Measurements from ENCODE around the gene ZBTB17.
"Not testable (repeated sequence)": the region's sequence is repeated elsewhere in the genome, so short reads cannot be mapped to it uniquely, and the experiment has no call there.

ZBTB17 gene

DNA sequence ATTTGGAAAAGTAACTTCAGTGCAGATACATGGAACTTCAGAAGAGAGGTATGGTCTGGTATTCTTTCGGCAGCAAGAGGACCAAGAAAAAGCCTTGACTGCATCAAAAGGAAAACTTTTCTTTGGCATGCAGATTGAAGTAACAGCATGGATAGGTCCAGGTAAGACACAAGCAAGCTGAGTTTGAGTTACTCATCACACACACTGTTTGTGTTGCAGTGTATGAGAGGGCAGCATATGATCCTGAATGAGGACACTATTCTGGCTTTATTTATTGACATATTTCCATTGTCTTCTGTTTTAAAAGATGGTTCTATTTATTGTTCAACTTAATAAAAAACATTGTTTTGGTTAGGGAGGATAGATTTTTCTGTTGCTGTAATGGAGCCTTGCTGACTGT is 64.8 kb downstream of the ZBTB17 start:
- no peak overlapping the region for H3K27ac ChIP-seq (ENCODE audit: low read length)
- H3K9ac ChIP-seq (ENCODE audit: low read length in 2 of 2): no peak overlapping the region
- H3K27me3 ChIP-seq (ENCODE audit: control insufficient read depth in 1 of 2, insufficient read depth in 2 of 2, low read length in 2 of 2): no peaks in the 10 kb centered on the region
- H3K9me3 ChIP-seq (ENCODE audit: control insufficient read depth in 2 of 2, low read length in 2 of 2): no peaks in the 10 kb centered on the region
- H3K4me3 ChIP-seq (ENCODE audit: low read length in 2 of 2): no peak overlapping the region
- no peaks in the 10 kb centered on the region for H3K4me1 ChIP-seq (ENCODE audit: control insufficient read depth, insufficient read depth, low read length)
- peaks cover 8% of the 10 kb centered on the region in 2 donors for H3K36me3 ChIP-seq (ENCODE audit: control insufficient read depth in 2 of 2, insufficient read depth in 2 of 2, low read length in 2 of 2)

DNA sequence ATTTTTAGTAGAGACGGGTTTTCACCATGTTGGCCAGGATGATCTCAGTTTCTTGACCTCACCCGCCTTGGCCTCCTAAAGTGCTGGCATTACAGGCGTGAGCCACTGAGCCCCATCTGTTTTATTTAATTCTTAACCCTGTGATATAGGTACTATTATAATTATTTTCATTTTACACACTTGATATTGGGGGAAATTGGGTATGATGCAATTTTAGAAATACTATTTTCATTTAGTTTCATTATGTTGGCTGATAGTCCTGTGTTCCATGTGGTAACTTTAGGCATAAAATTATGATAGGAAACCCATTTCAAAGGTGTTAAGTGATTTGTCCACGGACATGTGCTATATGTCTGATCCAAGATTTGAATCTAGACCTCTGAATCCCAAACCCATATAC is 67.3 kb downstream of the ZBTB17 start:
- no peaks in the 10 kb centered on the region for H3K27me3 ChIP-seq (ENCODE audit: control insufficient read depth in 1 of 2, insufficient read depth in 2 of 2, low read length in 2 of 2)
- no peaks in the 10 kb centered on the region for H3K9me3 ChIP-seq (ENCODE audit: control insufficient read depth in 2 of 2, low read length in 2 of 2)
- H3K4me1 ChIP-seq (ENCODE audit: control insufficient read depth, insufficient read depth, low read length): no peaks in the 10 kb centered on the region
- no peak overlapping the region for H3K27ac ChIP-seq (ENCODE audit: low read length)
- H3K4me3 ChIP-seq (ENCODE audit: low read length in 2 of 2): no peak overlapping the region
- H3K9ac ChIP-seq (ENCODE audit: low read length in 2 of 2): no peak overlapping the region
- peaks cover 7 to 8% of the 10 kb centered on the region in 2 donors for H3K36me3 ChIP-seq (ENCODE audit: control insufficient read depth in 2 of 2, insufficient read depth in 2 of 2, low read length in 2 of 2)

GRCh38 chr1:15902882-15903281 is 73.0 kb downstream of the ZBTB17 start:
- no peaks in the 10 kb centered on the region for H3K36me3 ChIP-seq (ENCODE audit: control insufficient read depth in 2 of 2, insufficient read depth in 2 of 2, low read length in 2 of 2)
- no peak overlapping the region for H3K4me3 ChIP-seq (ENCODE audit: low read length in 2 of 2)
- no peaks in the 10 kb centered on the region for H3K27me3 ChIP-seq (ENCODE audit: control insufficient read depth in 1 of 2, insufficient read depth in 2 of 2, low read length in 2 of 2)
- peaks cover 12% of the 10 kb centered on the region for H3K4me1 ChIP-seq (ENCODE audit: control insufficient read depth, insufficient read depth, low read length)
- H3K9ac ChIP-seq (ENCODE audit: low read length in 2 of 2): no peak overlapping the region
- no peak overlapping the region for H3K27ac ChIP-seq (ENCODE audit: low read length)
- H3K9me3 ChIP-seq (ENCODE audit: control insufficient read depth in 2 of 2, low read length in 2 of 2): no peaks in the 10 kb centered on the region

- Histone ChIP-seq H3K36me3 (ENCODE audit: control insufficient read depth in 2 of 2, insufficient read depth in 2 of 2, low read length in 2 of 2) (no peaks in the 10 kb centered on the region), H3K27me3 (ENCODE audit: control insufficient read depth in 1 of 2, insufficient read depth in 2 of 2, low read length in 2 of 2) (no peaks in the 10 kb centered on the region), H3K9ac (ENCODE audit: low read length in 2 of 2) (no peak overlapping the region), H3K9me3 (ENCODE audit: control insufficient read depth in 2 of 2, low read length in 2 of 2) (no peaks in the 10 kb centered on the region), H3K4me1 (ENCODE audit: control insufficient read depth, insufficient read depth, low read length) (peaks cover 15% of the 10 kb centered on the region), H3K4me3 (ENCODE audit: low read length in 2 of 2) (no peak overlapping the region), H3K27ac (ENCODE audit: low read length) (no peak overlapping the region)
Measured at GRCh38 chr1:15900662-15901279, 75.1 kb downstream of the ZBTB17 start.

DNA sequence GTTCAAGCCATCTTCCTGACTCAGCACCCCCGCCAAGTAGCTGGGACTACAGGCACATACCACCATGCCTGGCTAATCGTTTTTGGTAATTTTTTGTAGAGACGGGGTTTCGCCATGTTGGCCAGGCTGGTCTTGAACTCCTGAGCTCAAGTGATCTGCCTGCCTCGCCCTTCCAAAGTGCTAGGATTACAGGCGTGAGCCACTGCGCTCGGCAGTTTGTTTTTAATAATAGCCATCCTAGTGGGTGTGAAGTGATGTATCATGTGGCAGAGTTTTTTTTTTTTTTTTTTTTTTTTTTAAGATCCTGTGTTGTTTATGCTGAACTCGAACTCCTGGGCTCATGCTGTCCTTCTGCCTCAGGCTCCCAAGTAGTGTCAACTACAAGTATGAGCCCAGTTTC is 76.6 kb downstream of the ZBTB17 start:
- H3K4me1 ChIP-seq (ENCODE audit: control insufficient read depth, insufficient read depth, low read length): peaks cover 17% of the 10 kb centered on the region
- H3K27me3 ChIP-seq (ENCODE audit: control insufficient read depth in 1 of 2, insufficient read depth in 2 of 2, low read length in 2 of 2): no peaks in the 10 kb centered on the region
- H3K9ac ChIP-seq (ENCODE audit: low read length in 2 of 2): no peak overlapping the region
- H3K4me3 ChIP-seq (ENCODE audit: low read length in 2 of 2): no peak overlapping the region
- no peak overlapping the region for H3K27ac ChIP-seq (ENCODE audit: low read length)
- no peaks in the 10 kb centered on the region for H3K36me3 ChIP-seq (ENCODE audit: control insufficient read depth in 2 of 2, insufficient read depth in 2 of 2, low read length in 2 of 2)
- H3K9me3 ChIP-seq (ENCODE audit: control insufficient read depth in 2 of 2, low read length in 2 of 2): no peaks in the 10 kb centered on the region

GRCh38 chr1:15896841-15897610 is 78.9 kb downstream of the ZBTB17 start:
- not testable (repeated sequence) for H3K36me3 ChIP-seq (ENCODE audit: control insufficient read depth in 2 of 2, insufficient read depth in 2 of 2, low read length in 2 of 2); H3K4me3 ChIP-seq (ENCODE audit: low read length in 2 of 2); H3K9ac ChIP-seq (ENCODE audit: low read length in 2 of 2); H3K27me3 ChIP-seq (ENCODE audit: control insufficient read depth in 1 of 2, insufficient read depth in 2 of 2, low read length in 2 of 2); H3K9me3 ChIP-seq (ENCODE audit: control insufficient read depth in 2 of 2, low read length in 2 of 2)
- Histone ChIP-seq H3K4me1 (ENCODE audit: control insufficient read depth, insufficient read depth, low read length) (peaks cover 27% of the 10 kb centered on the region), H3K27ac (ENCODE audit: low read length) (peak overlapping the region; percentile 41)

DNA sequence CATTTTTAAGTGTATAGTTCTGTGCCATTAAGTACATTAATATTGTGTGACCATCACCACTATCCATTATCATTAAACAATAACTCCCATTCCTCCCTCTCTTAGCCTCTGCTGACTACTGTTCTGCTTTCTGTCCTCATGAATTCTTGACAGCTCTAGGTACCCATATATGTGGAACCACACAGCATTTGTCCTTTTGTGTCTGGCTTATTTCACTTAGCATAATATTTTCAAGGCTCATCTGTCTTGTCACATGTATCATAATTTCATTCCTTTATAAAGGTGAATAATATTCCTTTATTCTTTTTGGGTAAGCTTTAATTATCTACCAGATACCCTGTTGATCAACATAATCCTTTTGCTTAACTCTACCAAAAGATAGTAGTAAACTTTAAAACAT is 80.7 kb downstream of the ZBTB17 start:
- Histone ChIP-seq H3K9me3 (ENCODE audit: control insufficient read depth in 2 of 2, low read length in 2 of 2) (no peaks in the 10 kb centered on the region), H3K36me3 (ENCODE audit: control insufficient read depth in 2 of 2, insufficient read depth in 2 of 2, low read length in 2 of 2) (no peaks in the 10 kb centered on the region), H3K4me3 (ENCODE audit: low read length in 2 of 2) (no peak overlapping the region), H3K27ac (ENCODE audit: low read length) (no peak overlapping the region), H3K27me3 (ENCODE audit: control insufficient read depth in 1 of 2, insufficient read depth in 2 of 2, low read length in 2 of 2) (no peaks in the 10 kb centered on the region), H3K9ac (ENCODE audit: low read length in 2 of 2) (no peak overlapping the region), H3K4me1 (ENCODE audit: control insufficient read depth, insufficient read depth, low read length) (peaks cover 24% of the 10 kb centered on the region)

DNA sequence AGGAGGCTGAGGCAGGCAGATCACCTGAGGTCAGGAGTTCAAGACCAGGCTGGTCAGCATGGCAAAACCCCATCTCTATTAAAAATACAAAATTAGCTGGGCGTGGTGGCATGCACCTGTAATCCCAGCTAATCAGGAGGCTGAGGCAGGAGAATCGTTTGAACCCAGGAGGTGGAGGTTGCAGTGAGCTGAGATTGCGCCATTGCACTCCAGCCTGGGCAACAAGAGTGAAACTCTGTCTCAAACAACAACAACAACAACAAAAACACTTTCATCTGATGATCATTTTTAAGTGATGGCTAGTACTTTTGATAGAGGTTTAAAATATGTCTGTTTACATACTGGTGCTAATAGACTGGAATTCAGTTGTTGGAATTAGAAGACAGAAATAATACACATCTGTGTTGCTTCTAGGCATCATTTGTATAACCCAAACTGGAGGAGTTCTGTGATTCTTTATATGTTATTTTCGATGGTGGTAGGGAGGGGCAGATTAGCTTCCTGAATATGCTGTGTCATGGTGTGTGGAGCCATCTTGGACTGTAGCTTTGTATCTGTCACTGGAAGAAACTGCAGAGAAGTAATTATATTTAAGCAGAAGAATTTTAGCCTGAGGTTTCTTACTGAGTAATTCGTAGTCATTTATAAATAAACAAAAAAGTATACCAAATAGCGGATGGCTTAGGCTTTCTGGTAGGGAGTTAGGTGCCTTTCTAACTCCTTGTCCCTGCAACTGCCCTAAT is 82.9 kb downstream of the ZBTB17 start:
- H3K9me3 ChIP-seq (ENCODE audit: control insufficient read depth in 2 of 2, low read length in 2 of 2); H3K36me3 ChIP-seq (ENCODE audit: control insufficient read depth in 2 of 2, insufficient read depth in 2 of 2, low read length in 2 of 2); H3K9ac ChIP-seq (ENCODE audit: low read length in 2 of 2); H3K27me3 ChIP-seq (ENCODE audit: control insufficient read depth in 1 of 2, insufficient read depth in 2 of 2, low read length in 2 of 2): not testable (repeated sequence)
- H3K4me1 ChIP-seq (ENCODE audit: control insufficient read depth, insufficient read depth, low read length): peaks cover 26% of the 10 kb centered on the region
- H3K27ac ChIP-seq (ENCODE audit: low read length): peak overlapping the region; percentile 76
- H3K4me3 ChIP-seq (ENCODE audit: low read length in 2 of 2): peak overlapping the region in 1 of 2 donors; percentile 24

Data from stomach smooth muscle (tissue), 2 donors.